ENCODE results near the gene GDPD5.

The GDPD5 gene

GRCh38 chr11:75394085-75394840 lies 131.5 kb downstream of the GDPD5 start:
- Histone ChIP-seq H3K27me3 (ENCODE audit: insufficient read depth, low read length) (peaks cover 3% of the 10 kb centered on the region), H3K9me3 (ENCODE audit: low read length) (no peaks in the 10 kb centered on the region), H3K36me3 (ENCODE audit: insufficient read depth, low read length) (no peaks in the 10 kb centered on the region), H3K4me3 (ENCODE audit: low read length) (no peak overlapping the region), H3K4me1 (ENCODE audit: insufficient read depth, low read length) (no peaks in the 10 kb centered on the region), H2AFZ (ENCODE audit: low read depth, low read length) (no peak overlapping the region)

GRCh38 chr11:75389925-75390324 lies 135.8 kb downstream of the GDPD5 start:
- H3K9me3 ChIP-seq (ENCODE audit: low read length) = no peaks in the 10 kb centered on the region
- H3K4me1 ChIP-seq (ENCODE audit: insufficient read depth, low read length) = peaks cover 4% of the 10 kb centered on the region
- no peak overlapping the region for H2AFZ ChIP-seq (ENCODE audit: low read depth, low read length)
- H3K36me3 ChIP-seq (ENCODE audit: insufficient read depth, low read length) = no peaks in the 10 kb centered on the region
- peaks cover 3% of the 10 kb centered on the region for H3K27me3 ChIP-seq (ENCODE audit: insufficient read depth, low read length)
- H3K4me3 ChIP-seq (ENCODE audit: low read length) = no peak overlapping the region

- H3K9me3 ChIP-seq (ENCODE audit: low read length) = no peaks in the 10 kb centered on the region
- H3K4me1 ChIP-seq (ENCODE audit: insufficient read depth, low read length) = peaks cover 4% of the 10 kb centered on the region
- no peaks in the 10 kb centered on the region for H3K36me3 ChIP-seq (ENCODE audit: insufficient read depth, low read length)
- H3K4me3 ChIP-seq (ENCODE audit: low read length) = no peak overlapping the region
- H3K27me3 ChIP-seq (ENCODE audit: insufficient read depth, low read length) = peaks cover 3% of the 10 kb centered on the region
- H2AFZ ChIP-seq (ENCODE audit: low read depth, low read length) = peak overlapping the region; percentile 29
Observed at GRCh38 chr11:75389276-75389605, 136.5 kb downstream of the GDPD5 start.

- Histone ChIP-seq H3K27me3 (ENCODE audit: insufficient read depth, low read length) (peaks cover 3% of the 10 kb centered on the region), H3K4me1 (ENCODE audit: insufficient read depth, low read length) (peaks cover 4% of the 10 kb centered on the region), H3K9me3 (ENCODE audit: low read length) (no peaks in the 10 kb centered on the region), H3K4me3 (ENCODE audit: low read length) (no peak overlapping the region), H2AFZ (ENCODE audit: low read depth, low read length) (peak overlapping the region; percentile 29), H3K36me3 (ENCODE audit: insufficient read depth, low read length) (no peaks in the 10 kb centered on the region)
Observed at GRCh38 chr11:75388386-75389275, 137.1 kb downstream of the GDPD5 start.

- Histone ChIP-seq H2AFZ (ENCODE audit: low read depth, low read length) (no peak overlapping the region), H3K4me3 (ENCODE audit: low read length) (no peak overlapping the region), H3K9me3 (ENCODE audit: low read length) (no peaks in the 10 kb centered on the region), H3K36me3 (ENCODE audit: insufficient read depth, low read length) (no peaks in the 10 kb centered on the region), H3K27me3 (ENCODE audit: insufficient read depth, low read length) (peaks cover 3% of the 10 kb centered on the region), H3K4me1 (ENCODE audit: insufficient read depth, low read length) (peaks cover 4% of the 10 kb centered on the region)
Observed at GRCh38 chr11:75387736-75388294, 137.9 kb downstream of the GDPD5 start.

- no peak overlapping the region for H3K4me3 ChIP-seq (ENCODE audit: low read length)
- no peaks in the 10 kb centered on the region for H3K36me3 ChIP-seq (ENCODE audit: insufficient read depth, low read length)
- peaks cover 3% of the 10 kb centered on the region for H3K27me3 ChIP-seq (ENCODE audit: insufficient read depth, low read length)
- peaks cover 4% of the 10 kb centered on the region for H3K4me1 ChIP-seq (ENCODE audit: insufficient read depth, low read length)
- no peaks in the 10 kb centered on the region for H3K9me3 ChIP-seq (ENCODE audit: low read length)
- H2AFZ ChIP-seq (ENCODE audit: low read depth, low read length) = no peak overlapping the region
Observed at GRCh38 chr11:75386942-75387630, 138.7 kb downstream of the GDPD5 start.

Measured in neuron (in vitro differentiated cells).